Stimulated activated naive CD8-positive, alpha-beta T cell treated with anti-CD3 and anti-CD28 coated beads, Interleukin-15, amount 100 ng/mL, for 72 hours (primary cell): ENCODE data around the gene DDX25.

Source experiments
- ATAC-seq: fragments of 150-1000 bp; cut with Tn5 transposase; 2 replicates; pipeline ENCODE4 v1.10.0; 2021; ENCODE audit warnings: mild to moderate bottlenecking, moderate library complexity
- DNase-seq, 2 donors: peaks; one replicate each; pipeline ENCODE4 v3.0.0; 2021 to 2022
- H3K27ac Mint-ChIP-seq, 2 donors: one replicate each; pipeline ENCODE4 v1.8.0; 2022; ENCODE audit warnings: mild to moderate bottlenecking in 2 of 2, mixed read lengths in 2 of 2, moderate library complexity in 2 of 2
- H3K27me3 Mint-ChIP-seq: one replicate; pipeline ENCODE4 v1.8.0; 2022; ENCODE audit warnings: mixed read lengths
- H3K4me1 Mint-ChIP-seq: one replicate; pipeline ENCODE4 v1.8.0; 2022; ENCODE audit warnings: mild to moderate bottlenecking, mixed read lengths
- H3K4me3 Mint-ChIP-seq, 2 donors: one replicate each; pipeline ENCODE4 v1.8.0; 2022; ENCODE audit warnings: mild to moderate bottlenecking in 2 of 2, mixed read lengths in 2 of 2, moderate library complexity in 1 of 2
- H3K9me3 Mint-ChIP-seq, 2 donors: one replicate each; pipeline ENCODE4 v1.8.0; 2022; ENCODE audit warnings: mixed read lengths in 2 of 2

The DDX25 gene

DNA sequence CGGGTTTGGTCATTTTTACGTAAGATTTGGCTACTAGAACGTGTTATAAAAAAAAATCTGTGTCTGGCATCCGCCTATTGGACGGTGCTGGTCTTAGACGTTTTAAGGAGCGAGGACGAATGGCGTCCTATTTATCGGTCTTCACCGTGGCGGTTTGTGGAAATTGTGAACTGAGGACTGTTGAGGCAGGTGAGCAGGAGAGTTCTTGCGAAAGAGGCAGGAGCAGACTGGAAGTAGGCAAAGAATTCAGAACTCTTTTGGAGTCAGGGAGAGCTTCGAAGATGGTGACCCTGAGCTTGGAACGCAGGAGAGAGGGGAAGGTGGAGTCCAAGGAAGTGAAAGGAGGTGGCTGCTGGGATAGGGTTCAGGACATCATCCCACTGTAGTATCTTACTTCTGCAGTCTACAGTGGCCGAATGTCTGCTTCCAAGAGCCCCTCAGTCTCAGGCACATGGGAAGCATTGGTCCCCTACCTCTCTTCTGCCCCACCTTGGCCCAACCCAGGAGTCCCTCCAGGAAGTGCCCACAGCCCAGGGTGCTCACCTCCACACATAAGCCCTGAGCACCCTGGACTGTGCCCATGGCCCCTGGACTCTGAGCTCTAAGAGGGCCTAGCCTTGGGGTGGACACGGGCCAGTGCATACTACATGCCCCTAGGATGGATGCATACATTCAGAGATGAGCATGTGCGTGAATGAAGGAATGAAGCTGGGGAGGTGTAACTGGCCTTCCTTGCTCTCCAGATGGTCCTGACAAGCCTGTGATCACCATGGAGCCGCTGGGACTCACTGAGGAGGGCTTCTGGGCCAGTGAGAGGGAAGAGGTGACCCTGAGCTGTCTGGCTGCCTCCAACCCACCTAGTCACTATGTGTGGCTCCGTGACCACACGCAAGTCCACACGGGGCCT lies 45.2 kb downstream of the DDX25 start:
- no peaks in the 10 kb centered on the region for H3K9me3 Mint-ChIP-seq
- DNase-seq (no peak), ATAC-seq (peak; percentile 31)
- no peak overlapping the region for H3K27ac Mint-ChIP-seq
- H3K4me1 Mint-ChIP-seq = no peaks in the 10 kb centered on the region
- peaks cover 3% of the 10 kb centered on the region for H3K27me3 Mint-ChIP-seq
- no peak overlapping the region for H3K4me3 Mint-ChIP-seq

- Mint-ChIP-seq H3K4me3 (no peak overlapping the region), H3K27ac (peak overlapping the region in 1 of 2 donors; percentile 86), H3K4me1 (no peaks in the 10 kb centered on the region), H3K9me3 (no peaks in the 10 kb centered on the region), H3K27me3 (no peaks in the 10 kb centered on the region)
- no peak for ATAC-seq
- no peak for DNase-seq
Observed at GRCh38 chr11:125950178-125950490, 45.8 kb downstream of the DDX25 start.

- no peak overlapping the region for H3K4me3 Mint-ChIP-seq
- DNase-seq = no peak
- H3K27ac Mint-ChIP-seq = no peak overlapping the region
- no peaks in the 10 kb centered on the region for H3K27me3 Mint-ChIP-seq
- no peaks in the 10 kb centered on the region for H3K9me3 Mint-ChIP-seq
- ATAC-seq = peak; percentile 24
- H3K4me1 Mint-ChIP-seq = no peaks in the 10 kb centered on the region
Observed at GRCh38 chr11:125950696-125951651, 46.7 kb downstream of the DDX25 start.

- Mint-ChIP-seq H3K27ac (no peak overlapping the region), H3K9me3 (no peaks in the 10 kb centered on the region), H3K4me1 (no peaks in the 10 kb centered on the region), H3K4me3 (no peak overlapping the region), H3K27me3 (no peaks in the 10 kb centered on the region)
- no peak for DNase-seq
- ATAC-seq = no peak
Observed at GRCh38 chr11:125951731-125952130, 47.4 kb downstream of the DDX25 start.

DNA sequence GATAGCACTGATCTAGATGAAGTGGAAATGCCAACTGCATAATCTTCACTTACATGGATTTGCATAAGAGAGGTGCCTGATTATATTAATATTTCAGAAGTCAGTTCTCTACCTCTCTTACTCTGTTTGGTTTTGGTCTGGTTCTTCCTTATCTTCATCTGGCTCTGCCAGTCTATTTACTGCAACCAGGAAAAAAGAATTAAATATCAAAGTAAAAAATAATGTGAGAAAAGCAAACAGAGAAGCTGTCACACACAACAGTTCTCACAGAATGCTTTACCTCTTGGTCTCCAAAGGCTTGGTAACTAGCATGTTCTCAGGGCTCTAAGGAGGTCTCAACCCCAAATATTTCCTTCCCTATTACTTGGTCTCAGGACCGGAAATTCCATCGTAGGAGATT lies 48.3 kb downstream of the DDX25 start:
- Mint-ChIP-seq H3K27ac (no peak overlapping the region), H3K9me3 (no peaks in the 10 kb centered on the region), H3K4me1 (no peaks in the 10 kb centered on the region), H3K27me3 (no peaks in the 10 kb centered on the region), H3K4me3 (no peak overlapping the region)
- ATAC-seq = no peak
- no peak for DNase-seq

DNA sequence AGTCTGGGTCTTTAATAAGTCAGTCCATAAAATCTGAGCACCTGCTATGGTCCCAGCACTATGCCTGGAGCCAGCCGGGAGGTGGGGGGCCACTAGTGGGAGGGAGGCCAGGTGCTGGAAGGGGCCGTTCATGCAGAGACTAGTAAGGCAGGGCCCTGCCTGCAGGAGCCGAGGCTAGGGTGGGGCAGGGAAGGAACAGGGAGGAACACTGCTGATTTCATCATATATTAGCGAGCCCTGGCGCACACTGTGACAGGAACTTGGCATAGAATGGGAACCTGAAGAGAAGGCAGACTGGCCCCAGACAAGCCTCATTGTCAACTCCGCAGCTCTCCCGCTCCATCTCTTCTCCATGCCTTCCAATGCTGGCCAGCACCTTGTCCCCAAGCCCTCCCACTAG lies 48.7 kb downstream of the DDX25 start:
- Mint-ChIP-seq H3K27me3 (no peaks in the 10 kb centered on the region), H3K9me3 (no peaks in the 10 kb centered on the region), H3K4me3 (no peak overlapping the region), H3K27ac (no peak overlapping the region), H3K4me1 (no peaks in the 10 kb centered on the region)
- ATAC-seq (no peak), DNase-seq (no peak)

DNA sequence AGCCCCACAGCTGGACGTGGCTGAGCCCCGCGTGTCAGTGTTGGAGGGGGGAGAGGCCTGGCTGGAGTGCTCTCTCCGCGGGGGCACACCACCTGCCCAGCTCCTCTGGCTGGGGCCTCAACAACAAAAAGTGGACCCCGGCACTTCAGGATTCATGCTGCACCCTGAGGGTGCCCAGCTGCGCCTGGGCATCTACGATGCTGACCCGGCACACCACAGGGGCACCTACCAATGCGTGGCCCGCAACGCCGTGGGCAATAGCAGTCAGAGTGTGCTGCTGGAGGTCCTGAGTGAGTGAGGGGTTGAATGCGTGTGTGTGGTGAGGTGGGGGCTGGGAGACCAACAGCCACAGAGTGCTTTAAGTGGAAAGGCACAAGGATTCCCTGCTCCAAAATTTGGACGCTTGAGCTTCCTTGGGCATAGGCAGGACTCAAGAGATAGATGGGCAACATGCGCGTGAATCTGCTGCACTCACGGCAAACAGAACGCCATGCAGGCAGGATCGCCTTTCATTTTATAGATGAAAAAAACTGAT lies 49.2 kb downstream of the DDX25 start:
- Mint-ChIP-seq H3K9me3 (no peaks in the 10 kb centered on the region), H3K27me3 (no peaks in the 10 kb centered on the region), H3K27ac (no peak overlapping the region), H3K4me1 (no peaks in the 10 kb centered on the region), H3K4me3 (no peak overlapping the region)
- no peak for ATAC-seq
- DNase-seq = no peak

DNA sequence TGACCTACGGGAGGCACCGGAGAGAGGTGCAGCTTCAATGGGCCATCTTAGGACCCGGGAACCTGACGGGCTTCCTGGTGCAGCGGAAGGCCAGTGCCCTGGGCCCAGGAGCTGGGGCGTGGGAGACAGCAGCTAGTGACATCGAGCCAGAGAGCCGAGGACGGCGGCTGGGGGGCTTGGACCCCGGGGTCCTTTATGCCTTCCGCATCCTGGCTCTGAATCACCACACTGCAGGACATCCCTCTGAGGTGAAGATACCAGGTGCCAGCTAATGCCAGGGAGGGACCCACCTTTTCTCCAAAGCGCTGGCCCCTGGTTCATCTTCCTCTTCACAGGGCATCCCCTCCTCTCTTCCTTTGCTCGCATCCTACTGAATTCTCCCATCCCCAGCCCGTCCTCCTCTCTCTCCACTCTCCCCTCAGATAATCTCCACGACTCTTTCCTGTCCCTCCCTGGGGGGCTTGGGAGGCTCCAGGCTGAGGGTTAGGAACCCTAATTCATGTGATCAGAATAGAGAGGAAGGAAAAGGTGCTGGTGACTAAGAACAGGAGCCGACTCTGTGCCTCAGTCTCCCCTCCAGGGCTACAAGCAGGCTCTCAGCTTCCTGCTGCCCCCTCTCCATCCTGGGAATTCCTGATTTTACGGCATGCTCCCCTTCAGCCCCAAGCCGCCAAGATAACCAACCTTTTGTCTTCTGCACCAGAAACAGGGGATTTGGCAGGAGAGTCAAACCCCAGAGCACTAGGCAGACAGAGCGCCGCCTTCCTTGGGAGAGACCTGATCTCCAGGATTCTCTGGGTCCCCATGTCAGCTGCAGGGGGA lies 50.0 kb downstream of the DDX25 start:
- Mint-ChIP-seq H3K27ac (no peak overlapping the region), H3K27me3 (no peaks in the 10 kb centered on the region), H3K4me1 (no peaks in the 10 kb centered on the region), H3K9me3 (no peaks in the 10 kb centered on the region), H3K4me3 (no peak overlapping the region)
- no peak for ATAC-seq
- DNase-seq = no peak

GRCh38 chr11:125954945-125955640 lies 50.8 kb downstream of the DDX25 start:
- ATAC-seq (no peak), DNase-seq (no peak)
- H3K9me3 Mint-ChIP-seq = no peaks in the 10 kb centered on the region
- no peaks in the 10 kb centered on the region for H3K27me3 Mint-ChIP-seq
- no peaks in the 10 kb centered on the region for H3K4me1 Mint-ChIP-seq
- H3K27ac Mint-ChIP-seq = no peak overlapping the region
- H3K4me3 Mint-ChIP-seq = no peak overlapping the region

GRCh38 chr11:125955856-125956255 lies 51.5 kb downstream of the DDX25 start:
- Mint-ChIP-seq H3K4me1 (no peaks in the 10 kb centered on the region), H3K27ac (peak overlapping the region in 1 of 2 donors; percentile 16), H3K27me3 (no peaks in the 10 kb centered on the region), H3K4me3 (no peak overlapping the region), H3K9me3 (no peaks in the 10 kb centered on the region)
- no peak for ATAC-seq
- no peak for DNase-seq

- ATAC-seq (no peak), DNase-seq (no peak)
- H3K9me3 Mint-ChIP-seq = no peaks in the 10 kb centered on the region
- no peak overlapping the region for H3K4me3 Mint-ChIP-seq
- H3K4me1 Mint-ChIP-seq = no peaks in the 10 kb centered on the region
- no peak overlapping the region for H3K27ac Mint-ChIP-seq
- no peaks in the 10 kb centered on the region for H3K27me3 Mint-ChIP-seq
Observed at GRCh38 chr11:125956391-125957134, 52.3 kb downstream of the DDX25 start.

DNA sequence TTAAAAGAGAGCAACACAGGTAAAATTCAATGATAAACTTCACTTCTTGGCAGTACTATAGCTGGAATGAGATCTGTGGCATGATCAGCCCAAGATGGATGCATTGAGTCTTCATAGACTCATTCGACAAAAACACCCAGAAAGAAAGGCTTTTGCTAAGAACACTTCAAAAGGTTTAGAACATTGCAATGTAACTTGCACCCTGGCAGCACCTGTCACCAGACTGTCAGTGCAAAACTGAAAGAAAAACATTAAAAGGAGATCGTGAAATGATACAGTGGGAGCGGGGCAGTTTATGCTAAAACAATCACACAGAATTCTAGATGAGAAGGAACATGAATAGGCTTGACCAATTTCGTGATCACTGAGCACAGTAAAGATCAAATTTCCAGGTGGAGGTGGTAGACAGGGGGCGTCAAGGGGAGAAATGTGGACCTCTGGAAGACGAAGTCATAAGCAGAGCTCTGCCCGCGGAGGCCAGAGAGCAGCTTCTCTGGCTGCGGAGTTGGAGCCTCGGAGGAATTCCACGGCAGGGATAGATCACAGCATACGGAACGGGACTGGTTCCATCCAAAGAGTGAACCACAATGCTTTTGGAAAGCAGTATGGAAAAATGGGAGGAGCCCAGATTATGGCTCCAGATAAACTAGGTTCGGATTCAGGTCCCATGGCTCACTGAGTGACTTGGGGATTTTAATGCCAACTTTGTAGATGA lies 53.5 kb downstream of the DDX25 start:
- H3K27me3 Mint-ChIP-seq = no peaks in the 10 kb centered on the region
- no peak overlapping the region for H3K27ac Mint-ChIP-seq
- H3K9me3 Mint-ChIP-seq = peaks cover 5 to 6% of the 10 kb centered on the region in 2 donors
- no peak for DNase-seq
- no peaks in the 10 kb centered on the region for H3K4me1 Mint-ChIP-seq
- no peak for ATAC-seq
- no peak overlapping the region for H3K4me3 Mint-ChIP-seq

- Mint-ChIP-seq H3K27me3 (no peaks in the 10 kb centered on the region), H3K27ac (no peak overlapping the region)
Observed at GRCh38 chr11:125958872-125959400, 54.6 kb downstream of the DDX25 start.

More at GRCh38 chr11:125958872-125959400, 54.6 kb downstream of the DDX25 start:
- no peaks in the 10 kb centered on the region for H3K4me1 Mint-ChIP-seq
- H3K4me3 Mint-ChIP-seq = no peak overlapping the region
- ATAC-seq = no peak
- peaks cover 9 to 10% of the 10 kb centered on the region in 2 donors for H3K9me3 Mint-ChIP-seq
- DNase-seq = no peak
